ENCODE data around the gene ST8SIA5.
A peak's percentile ranks its signal among the peaks of the same experiment; 100 is the strongest.

Gene ST8SIA5

GRCh38 chr18:46649071-46649862 lies 107.6 kb downstream of the ST8SIA5 start:
- H3K36me3 ChIP-seq: no peaks in the 10 kb centered on the region
- TF ChIP-seq Cebpa-rat (IDR thresholded peaks at IDR 0.05): no peak
- H3K27ac ChIP-seq: no peak overlapping the region
- no peaks in the 10 kb centered on the region; a peak in 1 of 22 replicates for H4K20me1 ChIP-seq
- H3K9ac ChIP-seq: no peak overlapping the region
- no peaks in the 10 kb centered on the region for H3K9me3 ChIP-seq (replicated peaks in 1 of 11)
- no peak overlapping the region for H3K4me3 ChIP-seq
- H3K4me1 ChIP-seq: no peaks in the 10 kb centered on the region
- no peak overlapping the region for H3K4me2 ChIP-seq
- H3K27me3 ChIP-seq: no peaks in the 10 kb centered on the region

- Histone ChIP-seq H3K4me2 (no peak overlapping the region), H3K9ac (no peak overlapping the region), H3K27ac (no peak overlapping the region), H3K9me3 (replicated peaks in 1 of 11) (no peaks in the 10 kb centered on the region), H4K20me1 (no peaks in the 10 kb centered on the region; a peak in 1 of 22 replicates), H3K27me3 (no peaks in the 10 kb centered on the region), H3K4me1 (no peaks in the 10 kb centered on the region), H3K36me3 (no peaks in the 10 kb centered on the region), H3K4me3 (no peak overlapping the region)
- TF ChIP-seq Cebpa-rat (IDR thresholded peaks at IDR 0.05): no peak
Measured at GRCh38 chr18:46646468-46646867, 110.4 kb downstream of the ST8SIA5 start.

GRCh38 chr18:46642561-46642960 lies 114.3 kb downstream of the ST8SIA5 start:
- Histone ChIP-seq H3K9ac (no peak overlapping the region), H3K36me3 (no peaks in the 10 kb centered on the region)
- no peak for TF ChIP-seq Cebpa-rat (IDR thresholded peaks at IDR 0.05)

GRCh38 chr18:46641917-46642316 lies 114.9 kb downstream of the ST8SIA5 start:
- H3K36me3 ChIP-seq: no peaks in the 10 kb centered on the region
- H3K9me3 ChIP-seq (replicated peaks in 1 of 11): no peaks in the 10 kb centered on the region
- no peak overlapping the region for H3K4me2 ChIP-seq
- H3K27ac ChIP-seq: no peak overlapping the region
- H3K4me1 ChIP-seq: no peaks in the 10 kb centered on the region
- H3K4me3 ChIP-seq: no peak overlapping the region
- TF ChIP-seq Cebpa-rat (IDR thresholded peaks at IDR 0.05): no peak
- H3K27me3 ChIP-seq: no peaks in the 10 kb centered on the region
- no peak overlapping the region for H3K9ac ChIP-seq
- H4K20me1 ChIP-seq: no peaks in the 10 kb centered on the region; a peak in 1 of 22 replicates

More at GRCh38 chr18:46642561-46642960, 114.3 kb downstream of the ST8SIA5 start:
- Histone ChIP-seq H3K27me3 (no peaks in the 10 kb centered on the region), H3K4me1 (no peaks in the 10 kb centered on the region), H3K4me2 (no peak overlapping the region), H3K4me3 (no peak overlapping the region), H3K9me3 (replicated peaks in 1 of 11) (no peaks in the 10 kb centered on the region), H4K20me1 (no peaks in the 10 kb centered on the region; a peak in 1 of 22 replicates), H3K27ac (no peak overlapping the region)

- 0 out of 20 replicates have a peak, but pooled peaks cover 0 to 3% (median 0%) of the 10 kb centered on the region in 10 experiments for H3K4me1 ChIP-seq
- no peak overlapping the region for H3K4me3 ChIP-seq
- no peaks in the 10 kb centered on the region for H3K27me3 ChIP-seq
- H3K36me3 ChIP-seq: no peaks in the 10 kb centered on the region
- H3K9ac ChIP-seq: no peak overlapping the region
- no peak for TF ChIP-seq Cebpa-rat (IDR thresholded peaks at IDR 0.05)
- no peaks in the 10 kb centered on the region for H4K20me1 ChIP-seq
- no peak overlapping the region for H3K27ac ChIP-seq
- no peak overlapping the region for H3K4me2 ChIP-seq
- H3K9me3 ChIP-seq (replicated peaks in 1 of 11): no peaks in the 10 kb centered on the region
Measured at GRCh38 chr18:46639386-46639785, 117.5 kb downstream of the ST8SIA5 start.

GRCh38 chr18:46636040-46636630 lies 120.7 kb downstream of the ST8SIA5 start:
- 0 out of 20 replicates have a peak, but pooled peaks cover 0 to 3% (median 0%) of the 10 kb centered on the region in 10 experiments for H3K4me1 ChIP-seq
- H4K20me1 ChIP-seq: no peaks in the 10 kb centered on the region
- no peak overlapping the region for H3K9ac ChIP-seq
- no peak overlapping the region for H3K27ac ChIP-seq
- H3K36me3 ChIP-seq: no peaks in the 10 kb centered on the region
- H3K4me3 ChIP-seq: no peak overlapping the region
- peaks cover 0 to 20% (median 3%) of the 10 kb centered on the region in 11 experiments; a peak in 7 of 22 replicates for H3K9me3 ChIP-seq (replicated peaks in 1 of 11)
- H3K4me2 ChIP-seq: no peak overlapping the region
- no peak for TF ChIP-seq Cebpa-rat (IDR thresholded peaks at IDR 0.05)
- H3K27me3 ChIP-seq: no peaks in the 10 kb centered on the region

- no peak overlapping the region for H3K4me3 ChIP-seq
- no peaks in the 10 kb centered on the region for H3K36me3 ChIP-seq
- H3K9me3 ChIP-seq (replicated peaks in 1 of 11): peaks cover 0 to 23% (median 3%) of the 10 kb centered on the region in 11 experiments; a peak in 7 of 22 replicates
- no peaks in the 10 kb centered on the region for H3K27me3 ChIP-seq
- H3K27ac ChIP-seq: no peak overlapping the region
- H3K9ac ChIP-seq: no peak overlapping the region
- peaks cover 0 to 10% (median 3%) of the 10 kb centered on the region in 10 experiments; a peak in 9 of 20 replicates for H3K4me1 ChIP-seq
- H4K20me1 ChIP-seq: no peaks in the 10 kb centered on the region
- TF ChIP-seq Cebpa-rat (IDR thresholded peaks at IDR 0.05): peak in 10 of 11 experiments; percentile 11 to 91 (median 58); a peak in 14 of 22 replicates
- no peak overlapping the region for H3K4me2 ChIP-seq
Measured at GRCh38 chr18:46632401-46633071, 124.3 kb downstream of the ST8SIA5 start.

GRCh38 chr18:46630991-46631390 lies 125.9 kb downstream of the ST8SIA5 start:
- H3K4me2 ChIP-seq: no peak overlapping the region
- H3K36me3 ChIP-seq: no peaks in the 10 kb centered on the region
- H3K9me3 ChIP-seq (replicated peaks in 1 of 11): peaks cover 0 to 23% (median 3%) of the 10 kb centered on the region in 11 experiments; a peak in 7 of 22 replicates
- H3K9ac ChIP-seq: no peak overlapping the region
- no peaks in the 10 kb centered on the region for H3K27me3 ChIP-seq
- TF ChIP-seq Cebpa-rat (IDR thresholded peaks at IDR 0.05): no peak
- no peaks in the 10 kb centered on the region for H4K20me1 ChIP-seq
- peaks cover 0 to 10% (median 3%) of the 10 kb centered on the region in 10 experiments; a peak in 9 of 20 replicates for H3K4me1 ChIP-seq
- H3K4me3 ChIP-seq: no peak overlapping the region
- H3K27ac ChIP-seq: no peak overlapping the region

- no peak overlapping the region for H3K9ac ChIP-seq
- TF ChIP-seq Cebpa-rat (IDR thresholded peaks at IDR 0.05): no peak
- H3K9me3 ChIP-seq (replicated peaks in 1 of 11): peaks cover 0 to 23% (median 3%) of the 10 kb centered on the region in 11 experiments; a peak in 7 of 22 replicates
- H3K27ac ChIP-seq: no peak overlapping the region
- no peaks in the 10 kb centered on the region for H3K27me3 ChIP-seq
- H3K4me2 ChIP-seq: peak overlapping the region in 6 of 11 experiments; percentile 7 to 62 (median 40); a peak in 9 of 22 replicates
- H3K4me1 ChIP-seq: peaks cover 0 to 10% (median 3%) of the 10 kb centered on the region in 10 experiments; a peak in 9 of 20 replicates
- no peaks in the 10 kb centered on the region for H4K20me1 ChIP-seq
- H3K4me3 ChIP-seq: no peak overlapping the region
- no peaks in the 10 kb centered on the region for H3K36me3 ChIP-seq
Measured at GRCh38 chr18:46630160-46630559, 126.7 kb downstream of the ST8SIA5 start.

Measured in BLaER1 treated with 17β-estradiol and CSF1 and Interleukin-3, amounts not matched to agents 10 nM and 100 nM (cell line).